ENCODE measurements around the gene INHBA. TPM values are rescaled to one million over a fixed set of nuclear protein-coding genes. Genes with fewer than 3 reads are reported as not detected.

Gene INHBA
- total and polyA plus RNA-seq, 2 donors (not counting 3 experiments of a cell fraction or from before 2014, with no cell fraction given), result 22.9 to 23.2 TPM

DNA sequence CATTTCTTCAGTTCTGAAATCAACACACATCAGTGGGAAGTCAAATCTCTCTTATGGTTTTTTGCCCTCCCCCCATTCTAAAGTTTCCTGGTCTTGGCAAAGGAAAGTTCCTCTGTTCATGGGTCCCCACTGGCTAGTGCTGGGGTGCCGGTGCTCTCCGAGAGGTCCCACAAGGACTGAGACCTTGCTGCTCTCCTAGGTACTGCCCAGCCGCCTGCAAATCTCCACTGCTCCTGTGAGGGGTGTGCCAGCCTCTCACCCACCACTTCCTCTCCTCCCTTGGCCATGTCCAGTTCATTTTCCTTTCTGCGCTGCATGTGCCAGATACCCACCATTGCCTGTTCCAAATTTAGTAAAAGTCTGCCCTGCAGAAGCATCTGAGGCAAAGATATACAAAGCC lies 17.2 kb upstream of the INHBA start:
- dilution Hi-C loops (cut with MboI; ENCODE audit: extremely low pct_ligation_motif_present, low sequenced_read_pairs) (no loop called here), intact Hi-C loops (cut with micrococcal nuclease) (no loop called here)
- no peaks in the 10 kb centered on the region for H3K9me3 ChIP-seq (replicated peaks; ENCODE audit: control insufficient read depth, insufficient read depth, low read length)
- ChIA-PET POLR2A (no interaction called here), CTCF (no interaction called here)
- no peaks in the 10 kb centered on the region for H3K79me2 ChIP-seq (ENCODE audit: control insufficient read depth, insufficient read depth, low read length)
- no peaks in the 10 kb centered on the region for H3K4me1 ChIP-seq (ENCODE audit: control insufficient read depth, extremely low read depth, insufficient read depth, low read length)
- TF ChIP-seq, protein P1, sequence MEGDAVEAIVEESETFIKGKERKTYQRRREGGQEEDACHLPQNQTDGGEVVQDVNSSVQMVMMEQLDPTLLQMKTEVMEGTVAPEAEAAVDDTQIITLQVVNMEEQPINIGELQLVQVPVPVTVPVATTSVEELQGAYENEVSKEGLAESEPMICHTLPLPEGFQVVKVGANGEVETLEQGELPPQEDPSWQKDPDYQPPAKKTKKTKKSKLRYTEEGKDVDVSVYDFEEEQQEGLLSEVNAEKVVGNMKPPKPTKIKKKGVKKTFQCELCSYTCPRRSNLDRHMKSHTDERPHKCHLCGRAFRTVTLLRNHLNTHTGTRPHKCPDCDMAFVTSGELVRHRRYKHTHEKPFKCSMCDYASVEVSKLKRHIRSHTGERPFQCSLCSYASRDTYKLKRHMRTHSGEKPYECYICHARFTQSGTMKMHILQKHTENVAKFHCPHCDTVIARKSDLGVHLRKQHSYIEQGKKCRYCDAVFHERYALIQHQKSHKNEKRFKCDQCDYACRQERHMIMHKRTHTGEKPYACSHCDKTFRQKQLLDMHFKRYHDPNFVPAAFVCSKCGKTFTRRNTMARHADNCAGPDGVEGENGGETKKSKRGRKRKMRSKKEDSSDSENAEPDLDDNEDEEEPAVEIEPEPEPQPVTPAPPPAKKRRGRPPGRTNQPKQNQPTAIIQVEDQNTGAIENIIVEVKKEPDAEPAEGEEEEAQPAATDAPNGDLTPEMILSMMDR (IDR thresholded peaks at IDR 0.05; ENCODE audit: extremely low read depth in 1 of 2, insufficient read depth in 1 of 2, low read depth in 1 of 2, low read length in 2 of 2), result no peak
- TF ChIP-seq EZH2 (IDR thresholded peaks at IDR 0.05; ENCODE audit: borderline replicate concordance, low read depth, low read length, severe bottlenecking) (no peak), POLR2A (IDR thresholded peaks at IDR 0.05; ENCODE audit: low read depth, low read length) (no peak)
- H3K4me2 ChIP-seq (ENCODE audit: insufficient read depth, low read length), result no peak overlapping the region
- no peak for DNase-seq (ENCODE audit: low read depth, low spot score)
- no peaks in the 10 kb centered on the region for H3K9me1 ChIP-seq (replicated peaks; ENCODE audit: control insufficient read depth, extremely low read depth, insufficient read depth, low read length)
- no peak overlapping the region for H3K27ac ChIP-seq (ENCODE audit: insufficient read depth, low read depth, low read length)
- H3K36me3 ChIP-seq (ENCODE audit: control insufficient read depth in 2 of 2, extremely low read depth in 1 of 2, insufficient read depth in 2 of 2, low read length in 2 of 2), result no peaks in the 10 kb centered on the region
- peaks cover 7 to 10% of the 10 kb centered on the region in 2 experiments for H3K27me3 ChIP-seq (ENCODE audit: control insufficient read depth in 2 of 2, insufficient read depth in 2 of 2, low read length in 2 of 2)
- BruUV-seq (replicated peaks), result no TSS peak
- H3K4me3 ChIP-seq (replicated peaks in 1 of 3; ENCODE audit: insufficient read depth in 1 of 3, low read depth in 1 of 3, low read length in 3 of 3), result no peak overlapping the region
- no peak for FAIRE-seq
- H3K9ac ChIP-seq (replicated peaks; ENCODE audit: extremely low read depth, insufficient read depth, low read length), result no peak overlapping the region
- no peaks in the 10 kb centered on the region for H4K20me1 ChIP-seq (replicated peaks; ENCODE audit: control insufficient read depth, extremely low read depth, insufficient read depth, low read length)
- H2AFZ ChIP-seq (ENCODE audit: low read depth, low read length), result no peak overlapping the region

DNA sequence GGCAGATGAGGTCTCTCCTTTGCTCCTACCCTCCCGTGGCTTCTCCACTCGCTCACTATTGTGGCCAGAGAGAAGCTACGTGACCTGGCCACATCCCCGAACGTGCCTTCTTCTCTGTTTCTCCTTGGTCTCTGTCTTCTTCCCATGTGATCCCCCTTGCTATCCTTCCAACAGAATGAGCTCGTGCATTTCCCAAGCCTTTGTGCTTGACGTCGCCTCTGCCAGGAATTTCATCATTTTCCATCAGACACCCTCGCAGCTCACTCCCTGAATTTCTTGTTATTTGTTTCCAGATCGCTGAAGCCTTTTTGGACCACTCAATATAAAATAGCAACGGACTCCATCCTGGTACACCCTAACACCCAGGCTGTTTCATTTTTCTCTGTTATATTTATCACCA lies 13.8 kb upstream of the INHBA start:
- H3K4me2 ChIP-seq (ENCODE audit: insufficient read depth, low read length), result no peak overlapping the region
- TF ChIP-seq MYC (IDR thresholded peaks at IDR 0.05; ENCODE audit: low read depth, low read length) (no peak), EZH2 (IDR thresholded peaks at IDR 0.05; ENCODE audit: borderline replicate concordance, low read depth, low read length, severe bottlenecking) (no peak), FOS (IDR thresholded peaks at IDR 0.05; ENCODE audit: borderline replicate concordance, insufficient read depth, low read length) (no peak), POLR2A (IDR thresholded peaks at IDR 0.05; ENCODE audit: low read depth, low read length) (no peak), JUN (IDR thresholded peaks at IDR 0.05; ENCODE audit: borderline replicate concordance, insufficient read depth, insufficient read length, low read depth) (no peak), POLR2AphosphoS5 (IDR thresholded peaks at IDR 0.05; ENCODE audit: insufficient read depth, low read depth, low read length) (no peak), GATA2 (IDR thresholded peaks at IDR 0.05; ENCODE audit: insufficient read depth, insufficient read length, low read depth, low read length) (no peak)
- TF ChIP-seq, protein P1 (IDR thresholded peaks at IDR 0.05; ENCODE audit: extremely low read depth in 1 of 2, insufficient read depth in 1 of 2, low read depth in 1 of 2, low read length in 2 of 2), result no peak
- TF ChIP-seq, protein P2, sequence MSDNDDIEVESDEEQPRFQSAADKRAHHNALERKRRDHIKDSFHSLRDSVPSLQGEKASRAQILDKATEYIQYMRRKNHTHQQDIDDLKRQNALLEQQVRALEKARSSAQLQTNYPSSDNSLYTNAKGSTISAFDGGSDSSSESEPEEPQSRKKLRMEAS (IDR thresholded peaks at IDR 0.05; ENCODE audit: insufficient read depth, insufficient read length), result no peak
- dilution Hi-C loops (cut with MboI; ENCODE audit: extremely low pct_ligation_motif_present, low sequenced_read_pairs), result no loop called here
- intact Hi-C loops (cut with micrococcal nuclease), result no loop called here
- no peak for FAIRE-seq
- no peak overlapping the region for H2AFZ ChIP-seq (ENCODE audit: low read depth, low read length)
- no peaks in the 10 kb centered on the region for H3K9me3 ChIP-seq (replicated peaks; ENCODE audit: control insufficient read depth, insufficient read depth, low read length)
- peaks cover 7% of the 10 kb centered on the region in 2 experiments for H3K27me3 ChIP-seq (ENCODE audit: control insufficient read depth in 2 of 2, insufficient read depth in 2 of 2, low read length in 2 of 2)
- DNase-seq (ENCODE audit: low read depth, low spot score), result no peak
- no TSS peak for BruUV-seq (replicated peaks)
- CTCF ChIA-PET, result interaction anchor here (0.6 to 2.1 kb wide), 2 partner anchors 11 to 610 kb away, joined by 3 to 4 read pairs; no protein-coding TSS in a partner anchor
- no peak overlapping the region for H3K27ac ChIP-seq (ENCODE audit: insufficient read depth, low read depth, low read length)
- no peaks in the 10 kb centered on the region for H3K9me1 ChIP-seq (replicated peaks; ENCODE audit: control insufficient read depth, extremely low read depth, insufficient read depth, low read length)
- POLR2A ChIA-PET, result no interaction called here
- H3K4me3 ChIP-seq (replicated peaks in 1 of 3; ENCODE audit: insufficient read depth in 1 of 3, low read depth in 1 of 3, low read length in 3 of 3), result no peak overlapping the region
- H3K79me2 ChIP-seq (ENCODE audit: control insufficient read depth, insufficient read depth, low read length), result no peaks in the 10 kb centered on the region
- no peaks in the 10 kb centered on the region for H3K4me1 ChIP-seq (ENCODE audit: control insufficient read depth, extremely low read depth, insufficient read depth, low read length)
- H3K9ac ChIP-seq (replicated peaks; ENCODE audit: extremely low read depth, insufficient read depth, low read length), result no peak overlapping the region
- H4K20me1 ChIP-seq (replicated peaks; ENCODE audit: control insufficient read depth, extremely low read depth, insufficient read depth, low read length), result no peaks in the 10 kb centered on the region
- no peaks in the 10 kb centered on the region for H3K36me3 ChIP-seq (ENCODE audit: control insufficient read depth in 2 of 2, extremely low read depth in 1 of 2, insufficient read depth in 2 of 2, low read length in 2 of 2)
